HCEC 1CT (cell line): ENCODE results near the gene POLL.

Experiments
- DNase-seq: peaks from one replicate; pipeline ENCODE4 v3.0.0-alpha.2; 2017

Gene POLL

GRCh38 chr10:101573885-101574753 is 13.9 kb downstream of the POLL start:
- DNase-seq: no peak

- DNase-seq: no peak
Measured at GRCh38 chr10:101572785-101573184, 15.3 kb downstream of the POLL start.

GRCh38 chr10:101572126-101572525 is 15.9 kb downstream of the POLL start:
- no peak for DNase-seq

- no peak for DNase-seq
Measured at GRCh38 chr10:101571271-101571925, 16.7 kb downstream of the POLL start.

GRCh38 chr10:101570428-101571270 is 17.4 kb downstream of the POLL start:
- DNase-seq: peak; percentile 38

GRCh38 chr10:101569622-101570427 is 18.2 kb downstream of the POLL start:
- peak; percentile 35 for DNase-seq

GRCh38 chr10:101569323-101569621 is 18.8 kb downstream of the POLL start:
- DNase-seq: no peak

GRCh38 chr10:101568054-101568745 is 19.9 kb downstream of the POLL start:
- no peak for DNase-seq

- no peak for DNase-seq
Measured at GRCh38 chr10:101567165-101568006, 20.7 kb downstream of the POLL start.

- DNase-seq: no peak
Measured at GRCh38 chr10:101566333-101567164, 21.5 kb downstream of the POLL start.

- no peak for DNase-seq
Measured at GRCh38 chr10:101565936-101566332, 22.1 kb downstream of the POLL start.

- no peak for DNase-seq
Measured at GRCh38 chr10:101565370-101565900, 22.6 kb downstream of the POLL start.

GRCh38 chr10:101564490-101564991 is 23.5 kb downstream of the POLL start:
- no peak for DNase-seq

- DNase-seq: no peak
Measured at GRCh38 chr10:101563497-101564040, 24.5 kb downstream of the POLL start.

- DNase-seq: no peak
Measured at GRCh38 chr10:101563007-101563406, 25.1 kb downstream of the POLL start.

- no peak for DNase-seq
Measured at GRCh38 chr10:101562231-101562630, 25.8 kb downstream of the POLL start.

GRCh38 chr10:101561068-101561915 is 26.8 kb downstream of the POLL start:
- DNase-seq: no peak
